GM21360 (cell line): Measurements from ENCODE around the gene CCDC82.

Source experiments
- ATAC-seq: cut with Tn5 transposase; IDR thresholded peaks from one replicate; pipeline ENCODE4 v1.9.1; 2021; ENCODE audit warnings: mild to moderate bottlenecking, moderate library complexity; ENCODE audit not compliant: unreplicated experiment

The CCDC82 gene

DNA sequence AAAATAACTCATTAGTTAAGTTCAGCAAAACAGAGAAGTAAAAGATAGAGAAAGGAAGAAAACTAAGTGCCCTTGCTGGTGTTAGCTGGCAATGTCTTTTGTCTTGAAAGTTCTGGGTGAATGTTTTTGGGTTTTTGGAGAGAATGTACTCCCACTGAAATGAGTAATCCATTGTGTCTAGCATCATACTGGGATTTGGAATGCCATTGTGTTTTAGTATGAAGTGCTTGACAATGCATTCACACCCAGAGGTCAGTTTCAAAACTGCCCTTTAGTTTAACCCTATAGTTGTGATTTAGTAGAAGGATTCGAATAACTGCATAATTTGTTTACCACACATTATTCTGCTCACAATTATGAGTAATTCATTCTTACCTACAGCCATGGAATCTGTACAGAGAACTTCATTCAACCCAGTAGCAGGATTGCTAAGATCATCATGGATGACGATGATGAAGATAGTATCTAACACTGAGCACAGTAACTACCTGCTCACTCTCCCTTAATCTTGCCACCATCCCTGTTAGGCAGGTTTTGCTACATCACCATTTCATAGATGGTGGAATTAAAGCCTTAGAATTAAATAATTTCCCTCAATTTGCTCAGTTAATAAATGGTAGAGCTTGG is 80.6 kb downstream of the CCDC82 start:
- ATAC-seq: no peak

DNA sequence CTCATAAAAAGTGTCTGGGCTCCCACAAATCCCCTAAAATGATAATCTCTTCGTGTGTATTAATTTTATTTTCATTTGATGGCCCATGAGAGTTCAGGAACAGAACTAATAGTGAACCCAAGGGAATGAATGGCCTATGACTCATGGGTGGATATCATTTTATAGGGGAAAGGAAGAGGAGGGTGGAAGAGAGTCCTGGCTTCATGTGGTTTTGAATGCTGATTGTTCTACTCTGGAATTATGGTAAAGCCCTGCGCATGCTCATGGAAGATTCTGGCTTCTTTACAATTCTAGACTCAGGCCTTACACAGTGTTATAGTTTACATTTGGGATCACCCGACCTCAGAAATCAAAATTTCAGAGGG is 82.0 kb downstream of the CCDC82 start:
- ATAC-seq: no peak

DNA sequence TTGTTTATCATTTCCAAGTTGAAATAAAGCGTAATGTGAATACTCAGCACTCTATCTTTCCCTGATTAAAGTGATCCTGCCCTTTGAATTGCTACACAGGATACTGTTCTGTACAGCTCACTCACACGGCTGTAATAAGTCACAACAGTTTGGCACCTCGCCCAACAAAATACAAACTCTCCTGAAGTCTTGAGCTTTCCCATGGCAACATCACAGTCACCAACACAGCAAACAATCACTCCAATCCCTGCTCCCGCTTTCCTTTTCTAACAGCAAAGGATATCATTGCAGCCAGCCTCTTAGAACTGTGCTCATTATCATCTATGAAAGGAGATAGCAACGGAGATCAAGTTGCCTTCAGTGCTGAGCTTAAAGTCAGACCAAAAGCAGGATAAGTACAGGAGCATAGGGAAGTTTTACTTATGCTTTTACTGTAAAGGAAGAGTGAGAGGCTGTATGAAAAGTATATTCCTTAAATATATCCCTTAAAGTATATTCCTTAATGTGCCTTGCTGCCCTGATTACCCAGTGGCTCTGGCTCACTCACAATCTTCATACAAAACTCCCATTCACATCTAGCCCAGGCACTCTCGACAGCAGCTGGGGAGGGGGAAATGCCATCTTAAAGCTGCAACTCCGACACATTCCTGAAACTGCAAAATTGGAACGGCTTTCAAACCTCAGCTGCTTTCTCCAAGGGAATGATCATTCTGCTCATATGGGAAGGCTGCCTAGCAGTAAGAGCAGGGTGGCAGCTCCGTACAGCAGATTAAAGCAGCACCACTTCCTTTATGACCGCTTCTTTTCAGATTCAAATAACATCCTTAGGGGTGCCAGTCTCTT is 82.6 kb downstream of the CCDC82 start:
- ATAC-seq: no peak

DNA sequence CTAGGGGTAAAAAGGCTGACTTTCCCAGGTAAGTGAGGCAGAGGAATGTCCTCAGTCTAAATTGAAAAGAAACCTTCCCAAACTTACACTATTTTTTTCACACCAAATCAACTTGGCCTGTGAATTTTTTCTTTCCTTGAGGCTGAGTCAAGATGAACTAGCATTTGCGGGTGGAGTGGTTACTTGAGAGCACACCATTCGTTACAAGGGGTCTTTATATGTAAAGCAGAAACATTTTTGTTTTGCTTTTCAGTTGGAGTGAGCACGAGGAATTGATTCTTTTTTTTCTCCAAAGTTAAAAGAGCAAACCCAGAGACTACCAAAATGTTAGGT is 83.1 kb downstream of the CCDC82 start:
- no peak for ATAC-seq

DNA sequence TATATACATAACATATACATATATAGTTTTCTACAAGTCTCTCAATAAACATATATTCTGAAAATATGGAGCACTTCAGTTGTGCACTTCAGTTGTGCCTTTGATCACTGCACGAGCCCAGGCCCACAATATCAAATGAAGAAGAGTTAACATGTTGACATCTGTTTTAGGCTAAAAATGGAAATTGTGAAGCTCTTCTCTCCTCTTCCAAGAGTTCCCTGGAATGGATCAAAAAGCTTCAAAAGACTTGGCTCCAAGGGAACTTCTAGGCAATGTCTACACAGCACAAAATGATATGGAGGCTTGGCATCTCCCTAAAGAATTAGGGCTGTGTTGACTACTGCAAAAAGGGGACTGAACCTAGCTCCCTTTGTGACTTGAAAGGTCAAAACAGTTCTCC is 83.6 kb downstream of the CCDC82 start:
- no peak for ATAC-seq

DNA sequence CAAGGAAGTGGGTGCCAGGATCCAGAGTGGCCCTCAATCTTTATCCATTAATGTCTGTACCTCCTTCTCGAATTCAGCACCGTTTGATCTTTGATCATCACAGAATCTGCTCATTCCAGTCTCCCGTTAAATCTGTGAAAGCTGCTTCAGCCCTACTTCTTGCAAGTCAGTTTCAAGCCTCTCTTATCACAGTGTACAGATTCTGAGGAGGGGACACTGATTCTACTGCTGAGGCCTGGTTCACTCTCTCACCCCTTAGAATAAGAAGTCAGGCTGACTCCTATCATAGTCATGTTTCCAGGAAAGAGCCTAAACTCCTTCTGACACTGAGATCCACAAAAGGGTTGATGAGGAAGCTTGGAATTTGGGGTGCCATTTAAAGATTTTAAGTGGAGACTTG is 85.7 kb downstream of the CCDC82 start:
- no peak for ATAC-seq

DNA sequence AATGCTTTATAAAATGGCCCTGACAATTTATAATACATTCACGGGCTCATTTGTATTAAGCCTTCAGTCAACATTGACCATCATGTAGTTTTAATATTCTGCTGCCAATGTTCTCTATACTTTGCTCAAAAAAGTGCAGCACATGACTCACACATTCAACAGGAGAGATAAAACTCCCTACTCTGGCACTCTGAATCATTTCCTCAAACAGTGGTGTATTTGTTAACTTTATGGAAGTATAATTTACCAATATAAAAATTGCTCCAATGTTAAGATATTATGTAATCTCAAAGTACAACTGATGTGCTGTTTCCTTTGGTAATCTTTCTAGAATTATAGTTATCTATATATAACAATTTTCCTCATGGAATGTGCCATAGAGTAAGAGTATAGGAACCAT is 86.6 kb downstream of the CCDC82 start:
- no peak for ATAC-seq
